GM12892 (cell line): ENCODE measurements around the gene MRPL50.

Source experiments
- POLR2A ChIP-seq: IDR thresholded peaks from 2 replicates; pipeline ENCODE4 v1.6.1; 2011; ENCODE audit warnings: low read depth, low read length, control low read depth
- POLR2AphosphoS5 ChIP-seq: IDR thresholded peaks from 2 replicates; pipeline ENCODE4 v1.6.1; 2011; ENCODE audit warnings: low read depth, low read length, control low read depth
- TAF1 ChIP-seq: IDR thresholded peaks from 2 replicates; pipeline ENCODE4 v1.6.1; 2011; ENCODE audit warnings: low read depth, mild to moderate bottlenecking, control low read depth, low read length, borderline replicate concordance

GRCh38 chr9:101443364-101443771 is 45.0 kb upstream of the MRPL50 start:
- TF ChIP-seq POLR2A (no peak), POLR2AphosphoS5 (no peak), TAF1 (no peak)
